HEK293 (cell line): ENCODE results near the gene SLC39A1.

Experiments
- EGR2 ChIP-seq: fragments of 450-650 bp; formaldehyde crosslinking; IDR thresholded peaks from 2 replicates; pipeline ENCODE4 v1.5.1; 2016; ENCODE audit warnings: low read depth, missing biosample characterization, missing genetic modification characterization
- KLF16 ChIP-seq: fragments of 450-650 bp; formaldehyde crosslinking; IDR thresholded peaks from 2 replicates; pipeline ENCODE4 v1.5.1; 2017; ENCODE audit warnings: missing biosample characterization, missing genetic modification characterization
- KLF7 ChIP-seq: fragments of 450-650 bp; formaldehyde crosslinking; IDR thresholded peaks from 2 replicates; pipeline ENCODE4 v1.5.1; 2016; ENCODE audit warnings: missing biosample characterization, missing genetic modification characterization, borderline replicate concordance
- KLF9 ChIP-seq: fragments of 450-650 bp; formaldehyde crosslinking; IDR thresholded peaks from 2 replicates; pipeline ENCODE4 v1.5.1; 2016; ENCODE audit warnings: missing biosample characterization, missing genetic modification characterization, low read depth
- SP3 ChIP-seq: fragments of 450-650 bp; formaldehyde crosslinking; IDR thresholded peaks from 2 replicates; pipeline ENCODE4 v1.5.1; 2016; ENCODE audit warnings: missing biosample characterization, missing genetic modification characterization
- SP7 ChIP-seq: fragments of 450-650 bp; formaldehyde crosslinking; IDR thresholded peaks from 2 replicates; pipeline ENCODE4 v1.5.1; 2016; ENCODE audit warnings: missing biosample characterization, missing genetic modification characterization
- TCF7L2 ChIP-seq: IDR thresholded peaks from 2 replicates; pipeline ENCODE4 v1.6.1; 2011; ENCODE audit warnings: low read depth, mild to moderate bottlenecking, inconsistent platforms, low read length, moderate library complexity, borderline replicate concordance
- ZBTB10 ChIP-seq: fragments of 450-650 bp; formaldehyde crosslinking; IDR thresholded peaks from 2 replicates; pipeline ENCODE4 v1.5.1; 2016; ENCODE audit warnings: missing biosample characterization, missing genetic modification characterization
- ZBTB26 ChIP-seq: fragments of 450-650 bp; formaldehyde crosslinking; optimal IDR thresholded peaks from 2 replicates; pipeline ENCODE3; 2016; ENCODE audit warnings: missing biosample characterization, mild to moderate bottlenecking, missing genetic modification characterization
- ZBTB48 ChIP-seq: fragments of 450-650 bp; formaldehyde crosslinking; IDR thresholded peaks from 2 replicates; pipeline ENCODE4 v1.5.1; 2016; ENCODE audit warnings: missing biosample characterization, missing genetic modification characterization
- ZBTB7A ChIP-seq: fragments of 450-650 bp; formaldehyde crosslinking; IDR thresholded peaks from 2 replicates; pipeline ENCODE4 v1.5.1; 2016; ENCODE audit warnings: low read depth, missing biosample characterization, missing genetic modification characterization
- ZBTB8A ChIP-seq: fragments of 450-650 bp; formaldehyde crosslinking; IDR thresholded peaks from 2 replicates; pipeline ENCODE4 v1.5.1; 2016; ENCODE audit warnings: missing biosample characterization, missing genetic modification characterization
- ZFP41 ChIP-seq: fragments of 450-650 bp; formaldehyde crosslinking; IDR thresholded peaks from 2 replicates; pipeline ENCODE4 v1.5.1; 2016; ENCODE audit warnings: missing biosample characterization, missing genetic modification characterization, borderline replicate concordance
- ZFP69B ChIP-seq: fragments of 450-650 bp; formaldehyde crosslinking; IDR thresholded peaks from 2 replicates; pipeline ENCODE4 v1.5.1; 2016; ENCODE audit warnings: missing biosample characterization, missing genetic modification characterization
- ZNF155 ChIP-seq: fragments of 450-650 bp; formaldehyde crosslinking; IDR thresholded peaks from 2 replicates; pipeline ENCODE4 v1.5.1; 2016; ENCODE audit warnings: missing biosample characterization, missing genetic modification characterization
- ZNF157 ChIP-seq: fragments of 450-650 bp; formaldehyde crosslinking; IDR thresholded peaks from 2 replicates; pipeline ENCODE4 v1.5.1; 2016; ENCODE audit warnings: missing biosample characterization, missing genetic modification characterization
- ZNF214 ChIP-seq: fragments of 450-650 bp; formaldehyde crosslinking; IDR thresholded peaks from 2 replicates; pipeline ENCODE4 v1.5.1; 2017; ENCODE audit warnings: missing biosample characterization, mild to moderate bottlenecking, missing genetic modification characterization, borderline replicate concordance
- ZNF23 ChIP-seq: fragments of 450-650 bp; formaldehyde crosslinking; IDR thresholded peaks from 2 replicates; pipeline ENCODE4 v1.5.1; 2016; ENCODE audit warnings: missing biosample characterization, missing genetic modification characterization, borderline replicate concordance
- ZNF24 ChIP-seq: fragments of 450-650 bp; formaldehyde crosslinking; IDR thresholded peaks from 2 replicates; pipeline ENCODE4 v1.5.1; 2016; ENCODE audit warnings: missing biosample characterization, missing genetic modification characterization
- ZNF37A ChIP-seq: fragments of 450-650 bp; IDR thresholded peaks from 2 replicates; pipeline ENCODE4 v1.5.1; 2018; ENCODE audit warnings: missing biosample characterization, missing genetic modification characterization
- ZNF404 ChIP-seq: fragments of 450-650 bp; formaldehyde crosslinking; IDR thresholded peaks from 2 replicates; pipeline ENCODE4 v1.5.1; 2017; ENCODE audit warnings: missing biosample characterization, missing genetic modification characterization
- ZNF423 ChIP-seq: fragments of 450-650 bp; formaldehyde crosslinking; IDR thresholded peaks from 2 replicates; pipeline ENCODE4 v1.5.1; 2016; ENCODE audit warnings: missing biosample characterization, missing genetic modification characterization
- ZNF549 ChIP-seq: fragments of 450-650 bp; IDR thresholded peaks from 2 replicates; pipeline ENCODE4 v1.5.1; 2018; ENCODE audit warnings: missing biosample characterization, missing genetic modification characterization, mild to moderate bottlenecking, inconsistent platforms, moderate library complexity
- ZNF596 ChIP-seq: fragments of 450-650 bp; IDR thresholded peaks from 2 replicates; pipeline ENCODE4 v1.5.0; 2018; ENCODE audit warnings: missing biosample characterization, mild to moderate bottlenecking, missing genetic modification characterization, moderate library complexity
- ZNF610 ChIP-seq: fragments of 450-650 bp; formaldehyde crosslinking; IDR thresholded peaks from 2 replicates; pipeline ENCODE4 v1.5.1; 2016; ENCODE audit warnings: missing biosample characterization, missing genetic modification characterization, borderline replicate concordance
- ZNF629 ChIP-seq: fragments of 450-650 bp; formaldehyde crosslinking; IDR thresholded peaks from 2 replicates; pipeline ENCODE4 v1.5.1; 2017; ENCODE audit warnings: missing biosample characterization, missing genetic modification characterization
- ZNF677 ChIP-seq: fragments of 450-650 bp; IDR thresholded peaks from 2 replicates; pipeline ENCODE4 v1.5.0; 2018; ENCODE audit warnings: missing biosample characterization, mild to moderate bottlenecking, missing genetic modification characterization, moderate library complexity
- ZNF704 ChIP-seq: fragments of 450-650 bp; formaldehyde crosslinking; IDR thresholded peaks from 2 replicates; pipeline ENCODE4 v1.5.1; 2016; ENCODE audit warnings: missing biosample characterization, missing genetic modification characterization
- ZNF785 ChIP-seq: fragments of 450-650 bp; formaldehyde crosslinking; IDR thresholded peaks from 2 replicates; pipeline ENCODE4 v1.5.1; 2016; ENCODE audit warnings: missing biosample characterization, missing genetic modification characterization
- ZNF791 ChIP-seq: fragments of 450-650 bp; formaldehyde crosslinking; IDR thresholded peaks from 2 replicates; pipeline ENCODE4 v1.5.1; 2016; ENCODE audit warnings: missing biosample characterization, missing genetic modification characterization

Gene SLC39A1

GRCh38 chr1:153967107-153967999 lies 4.0 kb upstream of the SLC39A1 start, which contains the start of gene CREB3L4 (continued):
- TF ChIP-seq ZNF23 (tag by site-specific recombination), result no peak
- no peak for TF ChIP-seq ZNF596 (tag by site-specific recombination)
- TF ChIP-seq KLF16 (tag by site-specific recombination), result no peak; the same call in none of the 2 replicates
- TF ChIP-seq ZNF404 (tag by site-specific recombination), result no peak
- no peak for TF ChIP-seq ZNF704 (tag by site-specific recombination)
- TF ChIP-seq ZFP69B, result no peak; the same call in 1 of the 2 replicates
- peak; percentile 56 for TF ChIP-seq EGR2 (tag by site-specific recombination)
- 0 out of 2 replicates have a peak, but pooled peaks have one; percentile 14 for TF ChIP-seq KLF9 (tag by site-specific recombination)
- no peak for TF ChIP-seq ZFP41 (tag by site-specific recombination)
- TF ChIP-seq SP7 (tag by site-specific recombination), result peak; percentile 82; the same call in 1 of the 2 replicates
- TF ChIP-seq ZBTB26, result peak; percentile 75
- no peak for TF ChIP-seq ZNF785 (tag by site-specific recombination)
- TF ChIP-seq ZBTB10 (tag by site-specific recombination), result 0 out of 2 replicates have a peak, but pooled peaks have one; percentile 64
- TF ChIP-seq ZNF629 (tag by site-specific recombination), result peak; percentile 59
- TF ChIP-seq ZBTB7A (tag by site-specific recombination), result no peak
- TF ChIP-seq ZNF549 (tag by site-specific recombination), result no peak
- no peak for TF ChIP-seq ZNF37A (tag by site-specific recombination)
- no peak for TF ChIP-seq ZNF791 (tag by site-specific recombination)
- TF ChIP-seq ZNF24, result peak; percentile 87
- peak; percentile 75 for TF ChIP-seq ZBTB8A (tag by site-specific recombination)
- TF ChIP-seq TCF7L2, result no peak
- TF ChIP-seq ZNF677, result no peak
- peak; percentile 77 for TF ChIP-seq SP3 (tag by site-specific recombination)
- 0 out of 2 replicates have a peak, but pooled peaks have one; percentile 50 for TF ChIP-seq ZNF423
- no peak for TF ChIP-seq ZNF155
- 0 out of 2 replicates have a peak, but pooled peaks have one; percentile 36 for TF ChIP-seq KLF7
- peak; percentile 69; the same call in 1 of the 2 replicates for TF ChIP-seq ZBTB48 (tag by site-specific recombination)
- TF ChIP-seq ZNF214 (tag by site-specific recombination), result no peak
- peak; percentile 78 for TF ChIP-seq ZNF610
- TF ChIP-seq ZNF157 (tag by site-specific recombination), result no peak
